Activated CD4-positive, CD25-positive, alpha-beta regulatory T cell treated with anti-CD3 and anti-CD28 coated beads, Interleukin-2, amount 50 U/mL, for 72 hours (primary cell): Measurements from ENCODE around the gene PRKN.

Experiments used
- DNase-seq: peaks from one replicate; pipeline ENCODE4 v3.0.0; 2021

PRKN gene

DNA sequence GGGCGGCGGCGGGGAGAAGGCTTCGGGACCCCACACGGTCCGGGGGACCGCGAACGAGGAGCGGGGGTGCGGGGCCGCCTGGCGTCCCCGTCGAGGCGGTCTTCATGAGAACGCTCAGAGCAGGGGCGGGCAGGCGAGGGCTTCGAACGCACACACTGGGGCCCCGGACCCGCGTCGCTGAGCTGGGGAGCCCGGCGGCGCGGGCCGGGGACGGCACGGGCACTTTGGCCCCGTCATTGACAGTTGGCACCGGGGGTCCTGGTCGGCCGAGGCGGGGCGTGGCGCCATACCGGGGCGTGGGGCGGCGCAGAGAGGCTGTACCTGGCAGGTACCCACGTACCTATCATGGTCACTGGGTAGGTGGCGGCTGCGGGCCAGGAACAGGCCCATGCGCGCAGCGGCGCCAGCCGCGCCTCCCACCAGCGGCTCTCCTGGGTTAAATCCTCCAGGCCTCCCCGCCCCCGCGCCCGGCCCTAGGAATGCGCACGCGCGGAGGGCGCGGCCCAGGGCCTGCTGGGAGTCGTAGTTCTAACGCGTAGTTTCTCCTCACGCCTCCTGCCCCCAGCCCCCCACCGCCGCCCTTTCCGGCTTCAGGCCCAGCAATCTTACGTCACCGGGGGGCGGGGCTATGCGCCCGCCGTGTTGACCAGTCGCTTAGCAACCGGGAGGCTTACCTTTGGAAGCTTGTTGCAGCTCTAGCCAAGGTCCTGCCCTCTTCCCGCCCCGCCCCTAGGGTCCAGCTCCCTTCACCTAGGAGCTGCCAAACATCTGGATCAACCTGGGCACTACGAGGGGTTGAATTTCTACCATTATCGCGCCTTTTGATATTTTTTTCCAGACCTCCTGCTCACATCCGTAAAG lies at the start of gene PRKN, which contains the start of gene PACRG:
Gene PRKN (minus strand): TSS at position 445 of the 861 bp plus-strand sequence.
Gene PACRG (plus strand): TSS at position 653 of the 861 bp plus-strand sequence.
- DNase-seq: peak; percentile 97

DNA sequence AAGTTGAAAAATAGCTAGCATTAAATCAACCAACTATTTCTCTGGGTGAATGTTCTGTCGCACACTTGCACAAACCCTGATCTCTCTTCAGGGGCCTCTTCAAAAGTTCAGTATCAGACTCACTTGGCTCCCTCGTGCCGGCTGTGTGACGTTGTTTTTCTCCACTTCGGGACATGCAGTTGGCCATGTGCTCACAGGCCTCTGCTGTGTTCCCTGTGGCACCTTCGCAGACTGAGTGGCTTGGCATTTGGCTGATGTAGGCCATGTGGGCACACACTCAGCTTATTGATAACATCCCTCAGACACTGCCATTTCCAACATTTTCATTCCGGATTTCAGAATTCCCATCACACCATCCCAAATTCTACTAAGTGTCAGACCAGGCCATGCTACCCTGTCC lies 49.5 kb upstream of the PRKN start:
- no peak for DNase-seq

DNA sequence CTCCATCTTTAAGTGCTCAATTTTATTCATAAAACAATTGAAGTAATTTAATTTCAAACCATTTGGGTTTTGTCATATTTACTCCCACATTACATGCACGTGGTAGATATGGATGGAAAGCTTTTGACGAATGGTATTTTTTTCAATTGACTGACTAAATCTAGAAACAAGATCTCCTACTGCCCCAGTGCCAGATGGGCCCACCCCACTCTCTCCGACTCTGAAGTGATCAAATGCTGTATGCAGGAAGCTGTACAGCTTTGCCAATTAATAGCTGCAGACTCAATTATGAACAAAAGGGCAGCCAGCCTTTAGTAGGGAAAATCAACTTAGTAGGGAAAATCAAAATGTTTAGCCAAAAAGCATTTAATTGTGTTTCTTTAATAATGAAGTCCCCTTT lies 46.4 kb upstream of the PRKN start:
- DNase-seq: no peak

DNA sequence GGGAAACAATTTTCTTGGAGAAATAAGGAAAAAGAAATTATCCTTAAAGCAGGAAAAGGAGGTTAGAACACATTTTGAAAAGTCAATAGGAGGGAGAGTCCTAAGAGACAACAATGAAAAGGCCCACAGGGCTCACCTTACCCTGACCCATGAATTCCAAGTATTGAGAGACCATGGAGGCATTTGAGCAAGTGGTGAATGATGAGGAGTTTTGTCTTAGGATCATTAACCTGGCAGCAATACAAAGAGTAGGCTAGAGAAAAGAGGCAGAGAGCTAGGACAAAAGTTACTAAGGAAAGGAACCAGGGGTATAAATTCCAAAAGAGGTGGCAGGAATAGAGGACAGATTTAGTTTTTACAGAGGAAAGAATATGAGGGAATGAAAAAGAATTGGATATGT lies 44.9 kb upstream of the PRKN start:
- no peak for DNase-seq

DNA sequence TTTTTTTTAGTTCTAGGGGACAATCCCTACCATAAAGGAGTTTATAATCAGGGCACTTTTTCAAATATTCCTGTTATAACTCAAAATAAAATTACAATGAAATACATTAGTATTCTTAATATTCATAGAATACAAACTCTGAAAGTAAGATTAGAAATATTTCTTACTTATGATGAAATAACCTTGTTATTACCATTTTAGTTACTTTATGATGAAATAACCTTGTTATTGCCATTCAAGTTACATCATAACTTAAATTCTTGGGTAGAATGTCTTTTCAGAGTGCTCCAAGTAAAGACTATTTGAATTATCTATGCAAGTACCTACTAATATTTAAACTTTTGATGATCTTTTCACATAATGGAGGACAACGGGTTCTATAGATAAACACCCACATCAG lies 43.4 kb upstream of the PRKN start:
- DNase-seq: no peak

DNA sequence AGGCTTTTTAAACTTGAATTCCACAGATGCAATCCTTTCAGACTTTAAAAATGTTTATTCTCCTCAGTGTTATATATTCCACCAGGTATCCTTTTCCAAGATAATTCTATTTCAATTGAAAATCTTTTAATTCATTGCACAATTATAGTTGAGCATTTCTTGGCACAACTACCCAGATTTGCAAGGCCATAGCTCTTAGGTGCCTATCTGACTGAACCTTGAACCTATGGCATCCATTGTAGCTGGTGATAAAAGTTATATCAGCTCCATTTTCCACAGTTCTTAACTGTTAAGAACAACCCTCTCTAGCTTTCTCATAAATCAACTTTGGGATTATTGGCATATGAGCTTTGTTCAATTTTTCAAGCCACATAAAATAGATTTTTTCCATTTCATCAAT lies 42.6 kb upstream of the PRKN start:
- no peak for DNase-seq

DNA sequence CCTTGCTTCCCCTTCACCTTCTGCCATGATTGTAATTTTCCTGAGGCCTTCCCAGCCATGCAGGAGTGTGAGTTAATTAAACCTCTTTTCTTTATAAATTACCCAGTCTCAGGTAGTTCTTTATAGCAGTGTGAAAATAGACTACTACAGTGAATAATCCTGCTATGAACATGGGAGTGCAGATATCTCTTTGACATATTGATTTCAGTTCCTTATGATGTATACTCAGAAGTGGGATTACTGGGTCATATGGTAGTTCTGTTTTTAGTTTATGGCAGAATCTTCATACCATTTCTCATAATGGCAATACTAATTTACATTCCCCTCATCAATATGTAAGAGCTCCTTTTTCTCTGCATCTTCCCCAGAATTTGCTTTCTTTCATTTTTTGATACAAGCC lies 26.2 kb upstream of the PRKN start:
- no peak for DNase-seq

DNA sequence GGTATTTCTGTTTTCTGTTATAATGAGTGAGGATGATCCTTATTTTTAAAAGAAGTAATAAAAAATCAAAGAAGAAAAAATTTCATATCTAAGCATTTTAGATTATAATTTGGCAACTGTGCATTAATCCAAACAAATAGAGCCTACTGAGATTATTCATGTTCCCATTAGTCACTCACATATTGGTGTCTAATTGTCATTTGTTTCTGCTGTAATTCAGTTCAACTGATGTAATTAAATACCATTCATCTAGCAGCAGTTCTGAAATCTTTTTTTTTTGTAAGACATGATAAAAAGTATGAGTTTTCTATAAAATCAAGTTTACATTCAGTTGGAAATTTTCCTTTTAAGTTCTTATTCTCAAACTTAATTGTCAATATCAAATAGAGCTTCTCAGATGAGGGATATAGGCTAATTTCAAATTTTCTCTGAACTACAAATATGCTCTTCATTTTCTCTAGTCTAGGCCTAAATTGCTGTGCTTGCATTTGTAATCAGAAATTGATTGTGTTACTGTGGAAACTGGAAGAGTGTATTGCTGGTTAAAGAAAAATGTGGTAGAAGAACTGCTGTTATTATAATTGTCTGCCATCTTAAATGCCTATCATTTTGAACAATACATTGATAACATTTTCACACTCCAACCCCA lies 23.8 kb upstream of the PRKN start:
- DNase-seq: no peak

DNA sequence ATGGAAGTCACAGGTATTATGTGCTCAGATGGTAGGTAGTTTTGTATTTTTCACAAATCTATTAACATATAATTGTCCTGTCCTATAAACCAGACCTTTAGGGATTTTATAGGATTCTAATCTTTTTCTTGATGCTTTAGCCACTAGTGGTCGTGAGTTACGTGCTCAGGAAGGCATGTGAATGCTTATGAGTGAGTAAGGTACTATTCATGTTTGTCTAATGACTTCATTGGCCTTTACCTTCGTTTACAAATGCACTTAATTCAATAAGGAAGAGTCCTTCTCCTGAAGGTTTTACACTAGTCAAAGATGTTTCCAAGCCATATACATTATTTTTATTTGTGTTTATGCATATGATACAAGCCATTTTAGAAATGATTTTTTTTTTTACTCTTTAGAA lies 23.2 kb upstream of the PRKN start:
- DNase-seq: no peak

DNA sequence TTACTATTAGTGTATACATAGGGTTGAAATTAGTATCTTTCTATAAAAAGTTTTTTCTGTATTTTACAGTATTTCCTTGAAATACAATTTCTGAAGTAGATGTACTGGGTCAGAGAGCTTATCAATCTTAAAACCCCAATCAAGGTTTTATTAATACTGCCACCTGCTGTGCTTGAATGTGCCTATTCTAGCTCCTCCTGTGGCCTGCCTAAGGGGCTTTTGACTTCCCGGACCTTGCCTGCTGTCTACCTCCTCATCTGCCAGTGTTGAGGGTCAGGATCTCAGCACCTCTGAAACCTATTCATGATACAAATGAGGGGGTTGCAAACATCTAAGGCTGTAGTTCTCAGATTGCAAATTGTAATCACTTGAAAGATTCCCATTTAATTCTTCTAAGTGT lies 9.4 kb upstream of the PRKN start:
- DNase-seq: no peak

DNA sequence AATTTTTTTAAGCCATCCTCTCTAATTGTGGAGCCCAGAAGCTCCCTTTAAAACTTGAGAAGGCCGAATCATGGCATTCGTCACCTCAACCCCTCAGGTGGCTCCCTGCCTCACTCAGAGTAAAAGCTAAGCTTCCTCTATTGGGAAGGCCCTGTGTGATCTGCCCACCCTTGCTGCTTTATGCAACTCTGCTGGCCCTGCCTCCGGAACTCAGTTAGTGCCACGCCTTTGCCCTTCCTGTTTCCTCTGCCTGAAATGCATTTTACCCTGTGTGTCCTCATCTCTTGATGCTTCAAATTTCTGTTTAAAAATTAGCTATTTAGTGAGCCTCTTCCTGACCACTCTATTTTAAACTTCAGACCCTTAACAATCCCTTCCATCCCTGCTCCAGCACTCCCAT lies 5.9 kb upstream of the PRKN start:
- DNase-seq: no peak

DNA sequence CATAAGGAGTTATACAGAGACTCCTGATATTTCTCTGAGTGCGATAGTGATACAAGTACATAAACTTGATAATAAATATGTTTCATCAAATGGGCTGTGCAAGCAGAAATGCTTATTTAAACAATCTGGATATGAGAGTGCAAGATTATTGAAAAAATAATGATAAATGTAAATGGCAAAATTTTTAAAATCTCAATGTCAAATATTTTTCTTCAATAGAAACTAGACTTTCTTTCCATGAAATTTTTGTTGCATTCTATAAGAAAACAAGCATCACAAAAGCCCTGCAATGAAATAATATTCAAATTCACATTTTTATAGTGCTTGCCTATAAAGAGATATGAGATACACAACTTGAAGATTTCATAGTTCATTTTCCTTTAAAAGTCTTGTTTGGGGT lies 2.9 kb upstream of the PRKN start:
- DNase-seq: no peak

DNA sequence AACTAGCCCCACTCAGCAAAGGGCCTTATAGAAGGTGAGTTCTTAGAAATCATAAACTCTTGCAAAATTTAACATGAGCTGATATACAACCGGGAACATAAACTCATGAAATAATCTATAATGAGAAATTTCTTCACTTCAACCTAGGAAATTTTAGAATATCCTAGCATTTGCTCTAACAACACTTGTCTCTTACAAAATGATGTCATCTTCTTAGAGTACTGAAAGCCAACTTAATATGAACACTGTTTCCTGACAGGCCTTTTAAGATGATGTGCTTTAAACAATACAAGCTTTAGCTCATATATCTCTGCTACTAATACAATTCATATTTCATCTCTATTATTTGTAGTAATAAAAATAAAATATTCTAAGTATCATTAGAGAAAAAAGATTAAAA lies 1.1 kb upstream of the PRKN start:
- no peak for DNase-seq

DNA sequence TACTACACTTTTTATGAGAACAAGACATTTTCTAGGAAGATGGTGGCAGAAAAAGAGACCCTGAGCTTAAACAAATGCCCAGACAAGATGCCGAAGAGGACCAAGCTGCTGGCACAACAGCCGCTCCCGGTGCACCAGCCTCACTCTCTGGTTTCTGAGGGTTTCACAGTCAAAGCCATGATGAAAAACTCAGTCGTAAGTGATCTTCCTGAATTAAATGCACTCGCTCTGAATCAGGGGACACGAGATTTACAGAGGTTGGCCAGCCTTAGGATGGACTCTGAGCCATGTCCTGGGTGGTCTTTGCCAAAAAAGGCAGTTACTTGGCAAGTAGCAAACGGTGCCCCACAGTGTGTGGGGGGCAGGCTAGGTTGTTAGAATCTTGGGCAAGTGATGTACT lies 631 bp upstream of the PRKN start:
- peak; percentile 30 for DNase-seq

DNA sequence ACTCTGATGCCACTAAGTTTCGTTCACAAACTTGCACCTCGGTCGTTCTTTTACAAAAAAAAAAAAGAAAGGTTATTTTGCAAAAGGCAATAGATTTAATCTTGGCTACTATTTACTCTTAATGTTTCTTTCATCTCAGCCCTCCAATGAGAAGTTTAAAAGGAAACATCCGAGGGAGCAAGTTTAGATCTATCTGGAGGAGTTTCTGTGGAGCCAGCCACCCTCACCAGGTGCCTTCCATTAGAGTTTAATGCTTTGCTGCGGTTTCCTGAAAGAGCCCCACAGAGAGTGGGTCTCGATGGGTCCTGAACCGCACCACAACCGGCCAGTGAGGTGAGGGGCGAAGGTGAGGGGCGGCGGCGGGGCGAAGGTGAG lies 632 bp downstream of the PRKN start:
- no peak for DNase-seq

DNA sequence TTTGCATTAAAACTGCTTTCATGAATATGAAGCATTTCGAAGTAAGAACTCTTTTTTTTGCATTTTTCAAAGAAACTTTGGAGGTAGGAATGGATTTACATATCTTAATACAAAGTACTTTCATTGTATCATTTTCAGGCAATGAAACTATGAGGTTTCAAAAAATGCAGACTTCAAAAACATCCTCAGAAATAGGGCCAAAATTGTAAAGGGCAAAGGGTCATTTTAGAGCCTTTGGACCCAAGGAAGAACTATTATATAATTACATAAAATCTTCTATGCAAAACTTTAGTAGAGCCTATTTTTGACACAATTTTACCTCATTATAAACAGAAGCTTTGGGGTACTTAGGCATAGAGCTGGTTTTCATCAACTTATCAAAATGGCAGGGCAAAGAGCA lies 4.9 kb downstream of the PRKN start:
- DNase-seq: no peak

DNA sequence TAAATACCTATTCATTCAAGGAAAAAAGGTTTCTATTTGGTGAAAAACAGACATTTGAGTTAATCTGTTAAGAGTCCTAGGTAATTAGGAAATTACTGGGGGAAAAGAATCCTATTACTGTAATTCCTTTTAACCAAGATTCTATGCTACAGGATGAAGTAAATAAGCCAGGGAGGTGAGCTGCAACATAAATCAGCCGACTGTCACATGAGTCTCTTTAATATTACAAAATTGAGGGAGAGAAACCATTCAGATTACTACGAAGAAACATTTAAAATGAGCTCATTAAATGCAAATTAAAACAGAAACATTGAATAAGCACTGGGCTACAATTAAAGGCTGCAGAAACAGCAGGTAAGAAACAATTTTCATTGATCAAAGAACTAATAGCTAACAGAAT lies 5.3 kb downstream of the PRKN start:
- no peak for DNase-seq

DNA sequence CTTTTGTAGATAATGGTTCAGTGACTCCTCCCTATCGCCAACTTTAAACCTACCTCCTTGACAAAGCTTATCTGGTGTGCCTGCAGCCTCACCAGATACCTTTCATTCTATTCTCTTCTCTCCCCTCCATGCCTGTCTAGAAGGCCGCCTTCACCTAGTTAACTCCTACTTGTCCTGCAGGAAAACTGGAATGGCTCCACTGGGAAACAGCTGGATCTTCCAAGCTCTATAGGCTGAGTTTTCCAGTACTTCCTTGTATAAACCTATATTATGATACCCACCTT lies 6.2 kb downstream of the PRKN start:
- DNase-seq: no peak

DNA sequence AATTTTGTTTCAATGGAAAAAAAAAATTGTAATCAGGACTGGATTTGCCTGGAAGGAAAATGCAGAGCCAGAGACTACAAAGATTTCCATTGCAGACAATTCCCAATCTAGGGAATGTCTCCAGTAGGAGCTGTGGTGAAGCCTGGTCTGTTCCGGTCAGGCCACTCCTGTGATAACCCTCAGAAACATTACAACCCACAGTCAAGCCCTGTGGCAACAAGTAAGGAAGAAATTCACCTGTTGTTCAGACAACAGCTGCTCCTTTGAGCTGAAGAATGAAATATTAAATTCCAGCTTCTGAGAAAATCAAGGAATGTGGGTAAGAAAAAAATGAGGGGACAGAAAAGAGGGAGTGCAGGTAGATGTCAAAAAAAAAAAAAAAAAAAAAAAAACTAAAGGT lies 8.0 kb downstream of the PRKN start:
- no peak for DNase-seq

DNA sequence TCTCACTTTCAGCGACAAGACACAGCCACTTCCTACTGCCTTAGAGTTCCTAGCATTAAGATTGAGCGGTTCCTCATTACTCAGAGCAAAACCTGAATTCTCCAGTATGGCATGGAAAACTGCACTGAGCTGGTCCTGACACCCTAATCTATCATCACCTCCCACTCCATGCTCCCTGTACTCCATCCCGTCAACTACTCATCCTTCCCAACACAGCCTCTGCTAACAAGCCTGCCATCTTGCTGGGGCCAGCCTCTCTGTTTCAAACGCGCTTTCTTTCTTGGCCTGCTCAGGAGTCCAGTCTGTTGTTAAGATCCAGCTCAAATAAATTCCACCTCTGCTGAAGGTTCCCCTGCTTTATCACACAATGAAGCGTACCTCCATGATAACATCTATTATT lies 12.0 kb downstream of the PRKN start:
- no peak for DNase-seq

DNA sequence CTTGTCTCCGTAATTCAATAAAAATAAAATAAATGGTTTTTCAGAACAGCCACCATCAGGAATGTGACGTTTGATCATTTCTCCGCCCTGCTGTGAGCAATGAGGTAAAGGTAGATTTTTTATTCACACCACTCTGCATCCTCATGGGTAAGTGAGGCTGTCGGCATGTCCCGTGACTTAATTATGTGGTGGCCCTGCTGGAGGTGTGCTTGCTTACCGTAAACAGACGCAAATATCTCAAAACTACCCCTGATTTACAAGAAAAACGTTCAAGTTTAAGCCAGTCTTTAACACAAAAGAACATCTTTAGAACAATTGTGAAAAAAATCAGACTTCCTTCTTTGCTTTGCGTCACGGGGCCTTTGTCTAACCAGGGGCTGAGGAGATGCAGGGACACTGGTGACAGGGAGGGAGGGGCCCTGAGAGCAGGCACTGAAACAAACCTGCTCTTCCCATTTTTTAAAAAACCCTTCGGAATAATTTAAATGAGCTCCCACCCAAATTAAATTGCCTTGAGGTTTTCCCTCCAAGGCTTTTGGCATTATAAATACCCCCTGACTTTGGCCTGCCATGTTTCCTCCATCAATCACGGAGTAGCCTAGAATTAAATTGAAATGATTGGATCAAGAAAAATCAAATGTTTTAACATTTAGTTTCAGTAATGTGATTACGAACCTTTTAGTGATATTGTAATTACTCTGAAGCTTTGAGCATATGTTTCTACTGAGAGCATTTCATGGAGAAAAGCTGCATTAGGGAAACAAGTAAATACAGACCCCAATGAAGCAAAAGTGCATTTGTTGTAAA lies 13.4 kb downstream of the PRKN start:
- DNase-seq: no peak

DNA sequence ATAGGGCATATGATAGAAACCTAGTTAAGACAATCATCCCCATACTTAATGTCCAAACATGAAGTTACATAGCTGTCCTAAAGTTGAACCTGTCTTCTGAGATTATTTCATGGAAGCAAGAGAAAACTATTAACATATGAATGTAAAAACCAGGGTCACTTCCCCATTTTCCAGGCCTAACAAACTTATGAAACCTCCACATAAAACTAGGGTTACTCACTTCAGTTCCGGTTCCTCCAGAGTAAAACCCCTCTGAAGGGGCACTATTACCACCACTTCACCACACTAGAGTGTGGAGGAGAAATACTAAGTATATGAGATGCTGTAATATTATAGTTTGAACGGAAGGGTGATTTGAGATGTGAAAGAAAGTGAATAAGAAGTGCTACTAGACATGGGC lies 14.9 kb downstream of the PRKN start:
- no peak for DNase-seq

DNA sequence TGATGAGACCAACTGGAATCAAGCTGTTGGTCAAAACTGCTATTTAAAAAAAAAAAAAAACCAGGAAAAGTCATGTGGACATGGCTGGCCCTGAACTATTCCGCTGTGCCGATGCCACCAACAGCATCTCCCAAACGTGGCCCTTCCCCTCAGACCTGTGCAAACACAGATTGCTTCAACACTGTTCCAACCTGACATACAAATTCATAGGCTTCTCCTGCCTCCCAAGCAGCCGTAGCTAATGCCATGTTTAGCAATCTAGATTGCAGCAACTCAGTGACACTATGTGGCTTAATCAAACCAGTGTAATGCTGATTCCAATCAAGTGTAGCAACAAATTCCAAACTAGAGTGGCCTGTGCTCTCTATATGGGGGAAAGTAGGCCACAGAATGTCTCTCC lies 16.2 kb downstream of the PRKN start:
- DNase-seq: no peak

DNA sequence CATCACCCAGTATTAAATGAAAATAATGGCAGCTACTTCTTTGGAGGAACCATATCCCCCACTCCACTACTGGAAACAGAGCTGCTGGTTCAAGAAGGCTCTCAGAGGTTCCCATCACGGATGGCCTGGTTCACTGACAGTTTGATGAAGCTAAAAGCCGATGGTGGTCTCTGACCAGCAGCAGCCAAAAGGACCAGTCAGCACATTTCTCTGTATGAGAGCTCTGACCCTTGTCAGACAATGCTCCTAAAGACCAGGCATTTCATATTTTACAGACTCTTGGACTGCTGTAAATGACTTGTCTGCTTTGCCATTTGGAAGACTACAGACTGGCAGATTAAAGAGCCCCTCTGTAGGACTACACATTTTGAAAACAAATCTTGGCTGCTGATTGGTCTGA lies 16.6 kb downstream of the PRKN start:
- no peak for DNase-seq
